Measurements from ENCODE around the gene APRT. TPM values are rescaled to one million over a fixed set of nuclear protein-coding genes. Genes with fewer than 3 reads are reported as not detected.

APRT gene
- total RNA-seq, 1 experiment from 2014 or later = 350 TPM

DNA sequence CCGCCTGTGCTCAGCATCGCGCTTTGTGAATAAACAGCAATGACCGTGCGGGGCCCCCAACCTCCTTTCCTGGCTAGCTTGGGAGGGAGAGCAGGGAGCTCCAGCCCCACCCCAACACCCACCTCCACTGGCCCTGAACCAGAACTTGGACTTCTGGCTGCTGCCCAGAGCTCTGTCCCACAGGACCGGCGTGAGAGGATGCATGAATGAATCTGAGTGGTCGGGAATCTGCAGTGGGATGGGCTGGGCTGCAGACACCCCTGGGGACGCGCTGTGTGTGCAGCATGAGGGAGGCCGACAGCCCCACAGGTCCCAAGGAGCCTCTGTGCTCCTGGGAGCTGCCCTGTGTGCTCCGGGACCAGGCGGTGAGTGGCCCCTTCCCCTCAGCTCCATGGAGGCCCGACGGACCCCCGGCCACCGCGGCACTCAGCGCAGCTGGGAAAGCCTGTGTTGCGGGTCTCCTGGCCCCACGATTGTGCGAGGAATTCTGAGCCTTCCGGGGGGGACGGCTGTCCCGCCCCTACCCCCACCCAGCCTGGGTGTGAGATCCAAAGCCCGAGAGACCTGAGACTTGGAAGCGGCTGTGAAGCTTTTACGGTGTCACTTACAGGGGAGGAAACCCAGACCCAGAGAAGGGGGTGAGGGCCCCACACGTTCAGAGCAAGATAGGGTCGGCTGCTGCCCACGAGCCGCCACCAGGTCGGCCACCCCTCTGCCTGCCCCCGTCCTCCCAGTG, 32.2 kb downstream of the APRT start:
- BruUV-seq (replicated peaks) = no TSS peak
- Histone ChIP-seq H3K9me2 (replicated peaks; ENCODE audit: low read length) (no peaks in the 10 kb centered on the region), H3K79me2 (ENCODE audit: low read length) (peaks cover 100% of the 10 kb centered on the region), H2AFZ (ENCODE audit: low read length) (no peak overlapping the region), H3K27me3 (ENCODE audit: low read length) (no peaks in the 10 kb centered on the region), H3K4me3 (ENCODE audit: low read length) (no peak overlapping the region), H3K4me2 (ENCODE audit: low read length) (no peak overlapping the region), H4K20me1 (ENCODE audit: low read length) (peaks cover 21% of the 10 kb centered on the region; the same call in 1 of the 2 replicates), H3K9ac (ENCODE audit: low read length) (no peak overlapping the region), H3K9me3 (ENCODE audit: low read length) (no peaks in the 10 kb centered on the region), H3K4me1 (ENCODE audit: insufficient read depth, low read length) (peaks cover 35% of the 10 kb centered on the region), H3K36me3 (ENCODE audit: low read depth, low read length) (no peaks in the 10 kb centered on the region), H3K27ac (ENCODE audit: low read length) (no peak overlapping the region), H3F3A (ENCODE audit: low read length, unreplicated experiment) (no peaks in the 10 kb centered on the region)
- POLR2A ChIA-PET (ENCODE audit: unreplicated experiment) = no interaction called here
- DNase-seq (no peak), ATAC-seq (no peak)
- CTCF ChIA-PET = interaction anchor here (1.0 kb wide), 1 partner anchor 42 kb away, joined by 5 read pairs; no protein-coding TSS in a partner anchor
- intact Hi-C loops (cut with micrococcal nuclease) = no loop called here
- TF ChIP-seq, protein P1, sequence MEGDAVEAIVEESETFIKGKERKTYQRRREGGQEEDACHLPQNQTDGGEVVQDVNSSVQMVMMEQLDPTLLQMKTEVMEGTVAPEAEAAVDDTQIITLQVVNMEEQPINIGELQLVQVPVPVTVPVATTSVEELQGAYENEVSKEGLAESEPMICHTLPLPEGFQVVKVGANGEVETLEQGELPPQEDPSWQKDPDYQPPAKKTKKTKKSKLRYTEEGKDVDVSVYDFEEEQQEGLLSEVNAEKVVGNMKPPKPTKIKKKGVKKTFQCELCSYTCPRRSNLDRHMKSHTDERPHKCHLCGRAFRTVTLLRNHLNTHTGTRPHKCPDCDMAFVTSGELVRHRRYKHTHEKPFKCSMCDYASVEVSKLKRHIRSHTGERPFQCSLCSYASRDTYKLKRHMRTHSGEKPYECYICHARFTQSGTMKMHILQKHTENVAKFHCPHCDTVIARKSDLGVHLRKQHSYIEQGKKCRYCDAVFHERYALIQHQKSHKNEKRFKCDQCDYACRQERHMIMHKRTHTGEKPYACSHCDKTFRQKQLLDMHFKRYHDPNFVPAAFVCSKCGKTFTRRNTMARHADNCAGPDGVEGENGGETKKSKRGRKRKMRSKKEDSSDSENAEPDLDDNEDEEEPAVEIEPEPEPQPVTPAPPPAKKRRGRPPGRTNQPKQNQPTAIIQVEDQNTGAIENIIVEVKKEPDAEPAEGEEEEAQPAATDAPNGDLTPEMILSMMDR (conservative IDR thresholded peaks at IDR 0.05; ENCODE audit: low read depth, low read length) = no peak
- TF ChIP-seq EZH2phosphoT487 (IDR thresholded peaks at IDR 0.05; ENCODE audit: borderline replicate concordance, low read length) = no peak
- TF ChIP-seq EZH2 (IDR thresholded peaks at IDR 0.05; ENCODE audit: low read length, unreplicated experiment) = no peak

DNA sequence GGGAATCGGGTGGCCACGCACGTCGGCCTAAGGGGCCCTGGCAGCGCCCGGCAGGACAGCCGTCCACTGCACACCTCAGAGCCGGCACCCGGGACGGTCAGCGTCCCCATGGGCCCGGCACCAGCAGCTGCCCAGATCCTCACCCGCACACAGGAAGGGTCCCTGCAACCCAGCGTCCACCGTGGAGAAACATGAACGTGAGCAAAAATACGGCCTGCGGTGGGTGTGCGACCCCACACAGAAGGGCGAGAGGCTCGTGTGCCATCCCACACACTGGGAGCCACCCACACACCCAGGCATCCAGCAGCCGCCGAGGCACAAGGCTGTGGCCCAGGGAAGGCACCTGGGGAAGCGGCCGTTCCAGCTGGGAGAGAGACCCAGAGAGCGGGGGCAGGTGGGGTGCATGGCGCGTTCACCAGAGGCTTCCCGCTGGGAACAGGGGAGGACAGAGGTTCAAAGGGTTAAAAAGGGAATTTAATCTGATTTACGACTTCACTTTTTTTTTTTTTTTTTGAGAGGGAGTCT, 33.1 kb downstream of the APRT start:
- Histone ChIP-seq H4K20me1 (ENCODE audit: low read length) (peaks cover 22% of the 10 kb centered on the region; the same call in 1 of the 2 replicates), H3K4me2 (ENCODE audit: low read length) (no peak overlapping the region), H3K4me1 (ENCODE audit: insufficient read depth, low read length) (peaks cover 43% of the 10 kb centered on the region), H3F3A (ENCODE audit: low read length, unreplicated experiment) (no peaks in the 10 kb centered on the region), H2AFZ (ENCODE audit: low read length) (no peak overlapping the region), H3K9ac (ENCODE audit: low read length) (no peak overlapping the region), H3K27ac (ENCODE audit: low read length) (no peak overlapping the region), H3K27me3 (ENCODE audit: low read length) (no peaks in the 10 kb centered on the region), H3K9me3 (ENCODE audit: low read length) (no peaks in the 10 kb centered on the region), H3K36me3 (ENCODE audit: low read depth, low read length) (no peaks in the 10 kb centered on the region), H3K9me2 (replicated peaks; ENCODE audit: low read length) (no peaks in the 10 kb centered on the region), H3K79me2 (ENCODE audit: low read length) (peaks cover 100% of the 10 kb centered on the region), H3K4me3 (ENCODE audit: low read length) (no peak overlapping the region)
- TF ChIP-seq EZH2phosphoT487 (IDR thresholded peaks at IDR 0.05; ENCODE audit: borderline replicate concordance, low read length) (no peak), EZH2 (IDR thresholded peaks at IDR 0.05; ENCODE audit: low read length, unreplicated experiment) (no peak)
- TF ChIP-seq, protein P1 (conservative IDR thresholded peaks at IDR 0.05; ENCODE audit: low read depth, low read length) = no peak
- intact Hi-C loops (cut with micrococcal nuclease) = no loop called here
- no peak for DNase-seq
- ATAC-seq = no peak
- no TSS peak for BruUV-seq (replicated peaks)
- ChIA-PET POLR2A (ENCODE audit: unreplicated experiment) (no interaction called here), CTCF (no interaction called here)

- ATAC-seq (no peak), DNase-seq (no peak)
- TF ChIP-seq, protein P1 (conservative IDR thresholded peaks at IDR 0.05; ENCODE audit: low read depth, low read length) = no peak
- TF ChIP-seq EZH2phosphoT487 (IDR thresholded peaks at IDR 0.05; ENCODE audit: borderline replicate concordance, low read length) (no peak), EZH2 (IDR thresholded peaks at IDR 0.05; ENCODE audit: low read length, unreplicated experiment) (no peak)
- Histone ChIP-seq H3K9me3 (ENCODE audit: low read length) (no peaks in the 10 kb centered on the region), H3K9me2 (replicated peaks; ENCODE audit: low read length) (no peaks in the 10 kb centered on the region), H3K9ac (ENCODE audit: low read length) (no peak overlapping the region), H3K27me3 (ENCODE audit: low read length) (no peaks in the 10 kb centered on the region), H2AFZ (ENCODE audit: low read length) (no peak overlapping the region), H3F3A (ENCODE audit: low read length, unreplicated experiment) (no peaks in the 10 kb centered on the region), H3K36me3 (ENCODE audit: low read depth, low read length) (no peaks in the 10 kb centered on the region), H3K4me3 (ENCODE audit: low read length) (no peak overlapping the region), H3K79me2 (ENCODE audit: low read length) (peaks cover 100% of the 10 kb centered on the region), H3K4me1 (ENCODE audit: insufficient read depth, low read length) (peaks cover 40% of the 10 kb centered on the region), H3K4me2 (ENCODE audit: low read length) (no peak overlapping the region), H3K27ac (ENCODE audit: low read length) (no peak overlapping the region), H4K20me1 (ENCODE audit: low read length) (peaks cover 22% of the 10 kb centered on the region; the same call in 1 of the 2 replicates)
- no TSS peak for BruUV-seq (replicated peaks)
- intact Hi-C loops (cut with micrococcal nuclease) = no loop called here
- CTCF ChIA-PET = no interaction called here
- POLR2A ChIA-PET (ENCODE audit: unreplicated experiment) = no interaction called here
Observed at GRCh38 chr16:88778271-88778525, 33.5 kb downstream of the APRT start.
